Liver (tissue), 3 donors: ENCODE data around the gene RNU6-9.

Experiments
- EGR1 ChIP-seq, 2 donors: IDR thresholded peaks; 2 replicates each; pipeline ENCODE4 v1.6.1; 2016 to 2018; ENCODE audit warnings: antibody characterized with exemption in 2 of 2, low read depth in 2 of 2
- HNF4A ChIP-seq, 2 donors: conservative IDR thresholded peaks; 2 replicates each; pipeline ENCODE4 v1.6.1; 2016; ENCODE audit warnings: antibody characterized with exemption in 2 of 2, mild to moderate bottlenecking in 2 of 2
- RAD21 ChIP-seq, 2 donors: IDR thresholded peaks; 2 replicates each; pipeline ENCODE4 v1.6.1; 2016; ENCODE audit warnings: antibody characterized with exemption in 2 of 2, mild to moderate bottlenecking in 2 of 2
- TAF1 ChIP-seq: conservative IDR thresholded peaks from 2 replicates; pipeline ENCODE4 v1.6.1; 2016; ENCODE audit warnings: antibody characterized with exemption, mild to moderate bottlenecking
- TF ChIP-seq, protein P1 (sequence below): fragments of 150-350 bp; IDR thresholded peaks from 2 replicates; pipeline ENCODE4 v1.5.1; 2017; ENCODE audit warnings: improper control_type of control experiment, low read depth, low read length; ENCODE audit not compliant: missing input control
- donor health status: healthy.
- donor health status: healthy.

- TF ChIP-seq, protein P1, sequence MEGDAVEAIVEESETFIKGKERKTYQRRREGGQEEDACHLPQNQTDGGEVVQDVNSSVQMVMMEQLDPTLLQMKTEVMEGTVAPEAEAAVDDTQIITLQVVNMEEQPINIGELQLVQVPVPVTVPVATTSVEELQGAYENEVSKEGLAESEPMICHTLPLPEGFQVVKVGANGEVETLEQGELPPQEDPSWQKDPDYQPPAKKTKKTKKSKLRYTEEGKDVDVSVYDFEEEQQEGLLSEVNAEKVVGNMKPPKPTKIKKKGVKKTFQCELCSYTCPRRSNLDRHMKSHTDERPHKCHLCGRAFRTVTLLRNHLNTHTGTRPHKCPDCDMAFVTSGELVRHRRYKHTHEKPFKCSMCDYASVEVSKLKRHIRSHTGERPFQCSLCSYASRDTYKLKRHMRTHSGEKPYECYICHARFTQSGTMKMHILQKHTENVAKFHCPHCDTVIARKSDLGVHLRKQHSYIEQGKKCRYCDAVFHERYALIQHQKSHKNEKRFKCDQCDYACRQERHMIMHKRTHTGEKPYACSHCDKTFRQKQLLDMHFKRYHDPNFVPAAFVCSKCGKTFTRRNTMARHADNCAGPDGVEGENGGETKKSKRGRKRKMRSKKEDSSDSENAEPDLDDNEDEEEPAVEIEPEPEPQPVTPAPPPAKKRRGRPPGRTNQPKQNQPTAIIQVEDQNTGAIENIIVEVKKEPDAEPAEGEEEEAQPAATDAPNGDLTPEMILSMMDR: no peak
- TF ChIP-seq RAD21 (IDR thresholded peaks at IDR 0.05) (no peak), TAF1 (no peak), HNF4A (conservative IDR thresholded peaks at IDR 0.05) (no peak), EGR1 (IDR thresholded peaks at IDR 0.05; ENCODE audit: low read depth in 2 of 2) (no peak)
Observed at GRCh38 chr19:853014-853585, 40.2 kb upstream of the RNU6-9 start.
